Right atrium auricular region (tissue), 2 donors: ENCODE data around the gene ALDH1B1. TPM values are rescaled to one million over a fixed set of nuclear protein-coding genes. Genes with fewer than 3 reads are reported as not detected.

Source experiments
- DNase-seq: peaks from one replicate; pipeline ENCODE4 v3.0.0-alpha.2; 2019; ENCODE audit warnings: low spot score
- H3K27ac ChIP-seq, 2 donors: fragments of 200-600 bp; sonication (generic); 1 replicate in 1 of 2; 2 replicates in 1 of 2; pipeline ENCODE4 v1.5.1; 2016 to 2019
- H3K27me3 ChIP-seq, 2 donors: fragments of 200-600 bp; sonication (generic); one replicate each; pipeline versions ENCODE4 v1.5.1 to v1.6.0; 2017 to 2019
- H3K36me3 ChIP-seq: fragments of 200-600 bp; sonication (generic); one replicate; pipeline ENCODE4 v1.5.1; 2016
- H3K4me1 ChIP-seq, 2 donors: fragments of 200-600 bp; sonication (generic); one replicate each; pipeline versions ENCODE4 v1.5.1 to v1.6.0; 2017 to 2019
- H3K4me3 ChIP-seq, 2 donors: fragments of 200-600 bp; sonication (generic); 1 replicate in 1 of 2; 2 replicates in 1 of 2; pipeline ENCODE4 v1.5.1; 2017 to 2019; ENCODE audit warnings: mild to moderate bottlenecking in 1 of 2, moderate library complexity in 1 of 2
- H3K9me3 ChIP-seq, 2 donors: fragments of 200-600 bp; sonication (generic); one replicate each; pipeline ENCODE4 v1.5.1; 2019
- CTCF ChIP-seq, 2 donors: fragments of 200-600 bp; sonication (generic); IDR thresholded peaks; one replicate each; pipeline ENCODE4 v1.5.1; 2019; ENCODE audit warnings: antibody characterized with exemption in 2 of 2
- total RNA-seq, 2 donors: library from RNA; depleted of rRNA; stranded (reverse); fragments of >200 nt; gene quantifications; one replicate each; pipeline ENCODE4 v1.1.0, GENCODE V29; 2016

ALDH1B1 gene
- total RNA-seq, 2 donors from 2014 or later = 13.7 to 32.0 TPM

DNA sequence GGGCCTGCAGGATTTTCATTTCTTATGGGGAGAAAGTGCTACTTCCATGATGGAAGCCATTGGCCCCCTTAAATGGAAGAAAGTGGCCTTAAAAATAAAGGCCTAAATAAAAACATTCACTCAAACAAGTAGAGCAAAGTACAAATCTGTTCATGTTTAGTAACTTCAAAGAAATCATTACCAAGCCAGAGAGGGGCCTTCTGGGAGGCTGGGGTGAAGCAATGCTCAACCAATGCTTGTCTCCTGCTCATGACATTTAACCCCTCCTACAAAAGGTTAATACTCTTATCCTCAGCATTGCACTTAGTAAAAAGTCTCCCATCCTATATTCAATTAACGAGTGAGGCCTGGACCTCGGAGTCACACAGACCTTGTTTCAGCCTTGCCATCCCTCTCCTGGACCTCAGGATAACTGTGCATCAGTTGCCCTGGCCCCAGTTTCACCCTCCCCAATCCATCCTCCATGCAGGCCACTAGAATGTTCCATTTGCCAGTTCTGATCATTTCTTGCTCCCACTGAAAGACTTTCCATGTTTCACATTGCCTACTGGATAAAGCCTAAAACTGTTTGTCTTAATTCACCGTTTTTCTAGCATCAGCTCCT lies 36.9 kb upstream of the ALDH1B1 start:
- Histone ChIP-seq H3K9me3 (no peaks in the 10 kb centered on the region), H3K4me3 (no peak overlapping the region), H3K36me3 (no peaks in the 10 kb centered on the region), H3K4me1 (no peaks in the 10 kb centered on the region), H3K27ac (no peak overlapping the region), H3K27me3 (no peaks in the 10 kb centered on the region)
- TF ChIP-seq CTCF (IDR thresholded peaks at IDR 0.05) = no peak
- DNase-seq = no peak

DNA sequence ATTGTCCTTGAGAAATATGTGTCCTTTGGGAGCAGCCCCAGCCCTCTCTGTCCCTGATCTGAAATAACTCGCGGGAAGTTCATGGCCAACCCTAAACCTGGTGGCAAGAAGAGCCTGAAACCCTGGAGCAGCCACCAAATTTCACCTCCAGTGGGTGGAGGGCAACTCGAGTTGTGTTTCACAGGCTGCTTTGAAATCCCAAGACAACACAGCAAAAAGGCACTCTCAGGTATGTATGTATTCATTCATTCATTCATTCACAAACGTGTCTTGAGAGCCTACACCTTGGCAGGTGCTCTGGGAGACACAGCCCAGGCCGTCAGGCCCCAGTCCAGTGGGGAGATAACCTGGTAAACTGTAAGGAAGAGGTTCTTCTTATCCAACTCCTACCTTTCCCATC lies 35.7 kb upstream of the ALDH1B1 start:
- no peaks in the 10 kb centered on the region for H3K27me3 ChIP-seq
- H3K27ac ChIP-seq = no peak overlapping the region
- H3K9me3 ChIP-seq = no peaks in the 10 kb centered on the region
- no peaks in the 10 kb centered on the region for H3K4me1 ChIP-seq
- DNase-seq = no peak
- no peak overlapping the region for H3K4me3 ChIP-seq
- H3K36me3 ChIP-seq = no peaks in the 10 kb centered on the region
- TF ChIP-seq CTCF (IDR thresholded peaks at IDR 0.05) = no peak

DNA sequence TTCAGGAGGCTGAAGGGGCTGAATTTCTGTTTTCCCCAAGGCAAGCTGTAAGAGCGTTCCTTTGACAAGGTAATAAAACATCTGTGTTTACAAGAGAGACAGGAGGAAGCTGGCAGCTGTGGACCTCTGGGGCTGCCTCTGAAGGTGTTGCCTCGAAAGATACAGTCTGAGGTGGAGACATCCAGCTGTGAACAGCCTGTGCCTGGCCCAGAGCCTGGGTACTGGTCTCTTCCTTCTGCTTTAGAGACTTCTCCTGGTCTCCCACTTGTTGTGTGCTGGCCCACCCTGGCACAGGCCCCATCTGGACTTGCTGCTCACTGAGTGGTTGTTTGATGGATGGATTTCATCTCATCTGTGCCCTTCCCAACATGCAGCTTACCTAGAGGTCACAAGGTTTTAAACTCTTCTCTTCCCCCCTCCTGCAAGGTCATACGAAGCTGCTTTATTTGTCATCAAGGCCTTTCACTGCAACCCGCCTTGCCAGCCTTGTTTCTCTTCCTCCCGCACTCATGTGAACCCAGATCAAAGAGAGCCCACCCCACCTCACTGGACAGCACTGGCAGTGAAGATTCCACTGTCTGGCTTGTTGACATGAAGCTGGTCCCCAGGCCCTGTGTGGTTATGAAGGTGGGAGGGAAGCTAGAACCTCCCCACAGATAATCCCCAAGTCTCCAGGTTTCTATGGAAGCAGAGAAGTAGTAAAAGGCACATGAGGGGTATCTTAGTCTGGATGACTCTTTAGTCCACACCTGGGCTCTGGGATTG lies 35.0 kb upstream of the ALDH1B1 start:
- Histone ChIP-seq H3K9me3 (no peaks in the 10 kb centered on the region), H3K4me3 (no peak overlapping the region), H3K27ac (no peak overlapping the region), H3K27me3 (no peaks in the 10 kb centered on the region), H3K36me3 (no peaks in the 10 kb centered on the region), H3K4me1 (no peaks in the 10 kb centered on the region)
- TF ChIP-seq CTCF (IDR thresholded peaks at IDR 0.05) = no peak
- DNase-seq = no peak

GRCh38 chr9:38358390-38359296 lies 33.9 kb upstream of the ALDH1B1 start:
- Histone ChIP-seq H3K36me3 (no peaks in the 10 kb centered on the region), H3K4me3 (no peak overlapping the region), H3K9me3 (no peaks in the 10 kb centered on the region), H3K27ac (no peak overlapping the region), H3K4me1 (peaks cover 0 to 8% of the 10 kb centered on the region in 2 donors), H3K27me3 (no peaks in the 10 kb centered on the region)
- no peak for DNase-seq
- no peak for TF ChIP-seq CTCF (IDR thresholded peaks at IDR 0.05)

GRCh38 chr9:38359297-38359653 lies 33.2 kb upstream of the ALDH1B1 start:
- H3K36me3 ChIP-seq = no peaks in the 10 kb centered on the region
- no peak overlapping the region for H3K27ac ChIP-seq
- H3K4me3 ChIP-seq = no peak overlapping the region
- no peaks in the 10 kb centered on the region for H3K27me3 ChIP-seq
- no peak for TF ChIP-seq CTCF (IDR thresholded peaks at IDR 0.05)
- no peak for DNase-seq
- peaks cover 0 to 8% of the 10 kb centered on the region in 2 donors for H3K4me1 ChIP-seq
- H3K9me3 ChIP-seq = no peaks in the 10 kb centered on the region
